Smooth muscle cell (in vitro differentiated cells): ENCODE results near the gene SEMA5B. TPM values are rescaled to one million over a fixed set of nuclear protein-coding genes. Genes with fewer than 3 reads are reported as not detected.

Experiments
- DNase-seq: peaks from one replicate; lab custom pipeline; 2025; ENCODE audit not compliant: unreplicated experiment; lab: John Stamatoyannopoulos, UW
- H2AFZ ChIP-seq: fragments of 200-600 bp; sonication (generic); 2 replicates; pipeline ENCODE4 v1.6.0; 2016; ENCODE audit warnings: antibody characterized with exemption, low read depth, mild to moderate bottlenecking
- H3F3A ChIP-seq: fragments of 200-600 bp; sonication (generic); 2 replicates; pipeline ENCODE4 v1.6.0; 2017; ENCODE audit warnings: antibody characterized with exemption, low read depth
- H3K27ac ChIP-seq: fragments of 200-600 bp; sonication (generic); 2 replicates; pipeline ENCODE4 v1.5.1; 2016; ENCODE audit warnings: low read depth, mild to moderate bottlenecking
- H3K27me3 ChIP-seq: fragments of 200-600 bp; sonication (generic); 2 replicates; pipeline ENCODE4 v1.6.1; 2016; ENCODE audit warnings: low read depth, mild to moderate bottlenecking
- H3K36me3 ChIP-seq: fragments of 200-600 bp; sonication (generic); 2 replicates; pipeline ENCODE4 v1.5.1; 2016; ENCODE audit warnings: low read depth
- H3K4me1 ChIP-seq: fragments of 200-600 bp; sonication (generic); 2 replicates; pipeline ENCODE4 v1.5.1; 2016; ENCODE audit warnings: low read depth
- H3K4me2 ChIP-seq: fragments of 200-600 bp; sonication (generic); 2 replicates; pipeline ENCODE4 v1.6.0; 2016; ENCODE audit warnings: mild to moderate bottlenecking
- H3K4me3 ChIP-seq: fragments of 200-600 bp; sonication (generic); 2 replicates; pipeline ENCODE4 v1.5.1; 2016; ENCODE audit warnings: mild to moderate bottlenecking
- H3K79me2 ChIP-seq: fragments of 200-600 bp; sonication (generic); 2 replicates; pipeline ENCODE4 v1.6.0; 2016; ENCODE audit warnings: low read depth, mild to moderate bottlenecking
- H3K9ac ChIP-seq: fragments of 200-600 bp; sonication (generic); 2 replicates; pipeline ENCODE4 v1.6.0; 2016; ENCODE audit warnings: low read depth
- H3K9me3 ChIP-seq: fragments of 200-600 bp; sonication (generic); replicated peaks from 2 replicates; pipeline ENCODE4 v1.5.1; 2016; ENCODE audit warnings: low read depth
- H4K20me1 ChIP-seq: fragments of 200-600 bp; sonication (generic); 2 replicates; pipeline ENCODE4 v1.6.0; 2016; ENCODE audit warnings: low read depth
- CTCF ChIP-seq: fragments of 200-600 bp; sonication (generic); IDR thresholded peaks from 2 replicates; pipeline ENCODE4 v1.5.1; 2017; ENCODE audit warnings: borderline replicate concordance, mild to moderate bottlenecking, antibody characterized with exemption; ENCODE audit not compliant: insufficient read depth, poor library complexity, severe bottlenecking
- WGBS: methylation state at CpG from one replicate; pipeline ENCODE4 v1.1.7; 2016; ENCODE audit warnings: low lambda C conversion rate; 5-methylcytosine and 5-hydroxymethylcytosine counted together
- polyA plus RNA-seq: library from polyadenylated mRNA; unstranded; fragments of >200 nt; fragmentation: Nextera tagmentation; extraction: Ambion mirVana; gene quantifications from 2 replicates; pipeline ENCODE4 v1.2.1, GENCODE V29; 2016
- total RNA-seq: library from RNA; depleted of rRNA; stranded (reverse); fragments of >200 nt; gene quantifications from 2 replicates; pipeline ENCODE4 v1.2.3, GENCODE V29; 2014

Gene SEMA5B
- total and polyA plus RNA-seq, 2 experiments from 2014 or later: not detected

GRCh38 chr3:123012652-123013051 lies 14.9 kb downstream of the SEMA5B start:
- H3K79me2 ChIP-seq: no peaks in the 10 kb centered on the region
- H3K27ac ChIP-seq: no peak overlapping the region
- H3K9me3 ChIP-seq: no peaks in the 10 kb centered on the region
- H2AFZ ChIP-seq: no peak overlapping the region
- no peak overlapping the region for H3K4me3 ChIP-seq
- no peak for DNase-seq
- 100% methylated on average over 1 of the region's 1 CpG for WGBS
- no peaks in the 10 kb centered on the region for H3K4me1 ChIP-seq
- H3K36me3 ChIP-seq: no peaks in the 10 kb centered on the region
- H3K27me3 ChIP-seq: peaks cover under 1% of the 10 kb centered on the region
- no peak for TF ChIP-seq CTCF
- H3K4me2 ChIP-seq: no peak overlapping the region
- H3F3A ChIP-seq: no peaks in the 10 kb centered on the region
- no peak overlapping the region for H3K9ac ChIP-seq
- no peaks in the 10 kb centered on the region for H4K20me1 ChIP-seq

- no peak for TF ChIP-seq CTCF
- H3K79me2 ChIP-seq: no peaks in the 10 kb centered on the region
- no peak overlapping the region for H3K9ac ChIP-seq
- H3F3A ChIP-seq: no peaks in the 10 kb centered on the region
- H2AFZ ChIP-seq: no peak overlapping the region
- H3K4me2 ChIP-seq: no peak overlapping the region
- H3K27ac ChIP-seq: no peak overlapping the region
- peaks cover 10% of the 10 kb centered on the region for H3K27me3 ChIP-seq
- no peaks in the 10 kb centered on the region for H4K20me1 ChIP-seq
- H3K9me3 ChIP-seq: no peaks in the 10 kb centered on the region
- no peak overlapping the region for H3K4me3 ChIP-seq
- no peak for DNase-seq
- no peaks in the 10 kb centered on the region for H3K4me1 ChIP-seq
- H3K36me3 ChIP-seq: no peaks in the 10 kb centered on the region
- 71% methylated on average over 1 of the region's 1 CpG for WGBS
Measured at GRCh38 chr3:123011447-123011846, 16.1 kb downstream of the SEMA5B start.

GRCh38 chr3:123008840-123009239 lies 18.7 kb downstream of the SEMA5B start:
- TF ChIP-seq CTCF: no peak
- DNase-seq: no peak
- WGBS: 74% methylated on average over 6 of the region's 6 CpGs
- Histone ChIP-seq H3K27me3 (peaks cover 10% of the 10 kb centered on the region), H3K9me3 (no peaks in the 10 kb centered on the region), H2AFZ (no peak overlapping the region), H3K4me2 (no peak overlapping the region), H4K20me1 (no peaks in the 10 kb centered on the region), H3K27ac (no peak overlapping the region), H3F3A (no peaks in the 10 kb centered on the region), H3K36me3 (no peaks in the 10 kb centered on the region), H3K9ac (no peak overlapping the region), H3K79me2 (no peaks in the 10 kb centered on the region), H3K4me3 (no peak overlapping the region), H3K4me1 (no peaks in the 10 kb centered on the region)

- no peaks in the 10 kb centered on the region for H4K20me1 ChIP-seq
- peaks cover 24% of the 10 kb centered on the region for H3K27me3 ChIP-seq
- H3K36me3 ChIP-seq: no peaks in the 10 kb centered on the region
- TF ChIP-seq CTCF: no peak
- H2AFZ ChIP-seq: no peak overlapping the region
- no peaks in the 10 kb centered on the region for H3K9me3 ChIP-seq
- H3F3A ChIP-seq: no peaks in the 10 kb centered on the region
- no peak for DNase-seq
- no peak overlapping the region for H3K4me3 ChIP-seq
- WGBS: 81% methylated on average over 2 of the region's 2 CpGs
- H3K27ac ChIP-seq: no peak overlapping the region
- H3K4me2 ChIP-seq: no peak overlapping the region
- no peak overlapping the region for H3K9ac ChIP-seq
- no peaks in the 10 kb centered on the region for H3K79me2 ChIP-seq
- peaks cover 16% of the 10 kb centered on the region for H3K4me1 ChIP-seq
Measured at GRCh38 chr3:123006609-123007008, 21.0 kb downstream of the SEMA5B start.
